Right kidney (tissue), 9 donors: ENCODE measurements around the gene CLDN5.

ENCODE experiments used
- DNase-seq: peaks from one replicate; pipeline ENCODE4 v3.0.0-alpha.2; 2016
- long read RNA-seq, 8 donors: transcript quantifications; one replicate each; lab custom pipeline, GENCODE V29; 2026

Gene CLDN5
- long read RNA-seq, donor 1, transcript CLDN5-201 (1 exons, 2,357 nt), result major isoform, 80 of 80 reads
- long read RNA-seq, donor 1, partial matches to known transcripts, result 0 of 80 reads
- long read RNA-seq, donor 1, other reads (novel, unspliced or antisense), result 0 of 80 reads
- long read RNA-seq, donor 2, transcript CLDN5-201 (1 exons, 2,357 nt), result major isoform, 63 of 64 reads
- long read RNA-seq, donor 2, partial matches to known transcripts, result 0 of 64 reads
- long read RNA-seq, donor 2, other reads (novel, unspliced or antisense), result 0 of 64 reads
- long read RNA-seq, donor 3, transcript CLDN5-201 (1 exons, 2,357 nt), result major isoform, 29 of 29 reads
- long read RNA-seq, donor 3, partial matches to known transcripts, result 0 of 29 reads
- long read RNA-seq, donor 3, other reads (novel, unspliced or antisense), result 0 of 29 reads
- long read RNA-seq, donor 4, transcript CLDN5-201 (1 exons, 2,357 nt), result major isoform, 42 of 42 reads
- long read RNA-seq, donor 4, partial matches to known transcripts, result 0 of 42 reads
- long read RNA-seq, donor 4, other reads (novel, unspliced or antisense), result 0 of 42 reads
- long read RNA-seq, donor 5, transcript CLDN5-201 (1 exons, 2,357 nt), result major isoform, 86 of 90 reads
- long read RNA-seq, donor 5, partial matches to known transcripts, result 0 of 90 reads
- long read RNA-seq, donor 5, other reads (novel, unspliced or antisense), result 0 of 90 reads
- long read RNA-seq, donor 6, transcript CLDN5-201 (1 exons, 2,357 nt), result major isoform, 117 of 121 reads
- long read RNA-seq, donor 6, partial matches to known transcripts, result 0 of 121 reads
- long read RNA-seq, donor 6, other reads (novel, unspliced or antisense), result 0 of 121 reads
- long read RNA-seq, donor 7, transcript CLDN5-201 (1 exons, 2,357 nt), result major isoform, 131 of 135 reads
- long read RNA-seq, donor 7, partial matches to known transcripts, result 0 of 135 reads
- long read RNA-seq, donor 7, other reads (novel, unspliced or antisense), result 0 of 135 reads
- long read RNA-seq, donor 8, transcript CLDN5-201 (1 exons, 2,357 nt), result major isoform, 73 of 77 reads
- long read RNA-seq, donor 8, partial matches to known transcripts, result 0 of 77 reads
- long read RNA-seq, donor 8, other reads (novel, unspliced or antisense), result 0 of 77 reads

GRCh38 chr22:19524170-19525115, at the start of gene CLDN5:
CLDN5 (minus strand) TSS chr22:19524410; CDS start chr22:19524255, 155 bp downstream.
- DNase-seq, result no peak

DNA sequence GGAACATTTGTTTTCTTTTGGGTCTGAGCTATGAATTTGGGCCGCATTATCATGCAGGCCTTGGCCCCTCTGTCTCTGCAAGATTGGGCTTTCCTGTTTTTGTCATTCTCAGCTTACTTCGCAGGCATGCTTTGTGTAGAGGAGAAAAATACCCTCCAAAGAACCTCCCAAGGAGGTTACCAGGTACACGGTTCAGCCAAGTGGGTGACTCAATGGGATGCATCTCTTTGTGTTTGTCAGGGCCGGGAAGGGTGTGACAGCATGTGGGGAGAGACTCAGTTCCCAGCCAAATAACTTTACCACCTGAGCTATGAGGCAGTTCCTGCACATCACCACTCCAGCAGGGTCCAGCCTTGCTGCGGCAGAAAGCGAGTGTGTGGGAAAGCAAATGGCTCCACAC, 47.8 kb upstream of the CLDN5 start:
- DNase-seq, result no peak

GRCh38 chr22:19571207-19571795, 47.1 kb upstream of the CLDN5 start:
- no peak for DNase-seq

DNA sequence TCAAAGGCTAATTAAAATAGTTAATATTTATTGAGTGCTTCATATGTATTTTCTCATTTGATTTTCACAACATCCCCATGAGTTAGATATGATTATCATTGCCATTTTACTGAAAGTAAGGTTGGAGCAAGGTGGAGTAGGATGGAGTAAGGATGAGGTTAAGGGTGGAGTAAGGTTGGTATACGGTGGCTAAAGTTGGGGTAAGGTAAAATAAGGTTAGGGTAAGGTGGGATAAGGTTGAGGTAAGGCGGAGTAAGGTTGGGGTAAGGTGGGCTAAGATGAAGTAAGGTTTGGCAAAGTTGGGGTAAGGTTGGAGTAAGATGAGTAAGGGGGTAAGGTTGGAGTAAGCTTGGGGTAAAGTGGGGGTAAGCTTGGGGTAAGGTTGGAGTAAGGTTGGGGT, 45.8 kb upstream of the CLDN5 start:
- DNase-seq, result no peak

DNA sequence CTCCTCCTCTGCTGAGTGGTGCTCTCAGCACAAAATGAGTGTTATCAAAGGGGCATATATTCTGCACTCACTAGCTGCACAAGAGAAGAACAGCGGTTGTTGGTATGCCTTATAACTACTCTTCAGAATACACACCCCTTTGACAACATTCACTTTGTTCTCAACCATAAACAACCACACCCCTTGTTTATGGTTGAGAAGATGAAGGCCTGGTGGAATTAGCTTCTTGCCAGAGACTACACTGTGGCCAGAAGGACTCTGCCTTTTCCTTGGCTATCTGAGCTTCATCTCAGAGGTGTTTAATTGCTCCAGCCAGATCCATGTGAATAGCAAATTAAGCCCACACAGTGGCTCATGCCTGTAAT, 45.0 kb upstream of the CLDN5 start:
- DNase-seq, result no peak

- no peak for DNase-seq
These were observed 44.4 kb upstream of the CLDN5 start for GRCh38 chr22:19568337-19569275.

- no peak for DNase-seq
These were observed 43.2 kb upstream of the CLDN5 start for GRCh38 chr22:19567157-19568009.

GRCh38 chr22:19566279-19567156, 42.3 kb upstream of the CLDN5 start:
- DNase-seq, result no peak

GRCh38 chr22:19565382-19566278, 41.4 kb upstream of the CLDN5 start:
- no peak for DNase-seq

DNA sequence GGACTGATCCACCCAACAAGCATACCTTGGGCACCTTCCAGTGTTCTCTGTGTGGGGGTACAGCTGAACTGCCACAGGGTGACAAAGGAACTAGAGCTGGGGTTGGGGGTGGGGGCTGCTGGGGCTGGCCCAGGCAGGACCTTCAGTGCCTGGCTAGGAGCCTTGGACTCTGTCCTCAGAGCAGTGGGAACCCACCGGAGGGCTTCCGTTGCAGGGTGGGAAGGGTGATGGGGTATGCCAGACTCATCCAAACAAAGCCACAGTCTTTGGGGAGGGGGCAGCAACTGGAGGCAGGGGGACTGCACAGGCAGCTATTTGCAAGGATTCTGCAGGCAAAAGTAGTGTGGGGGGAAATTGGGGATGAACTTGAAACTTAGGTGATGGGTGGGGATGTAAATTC, 35.7 kb upstream of the CLDN5 start:
- no peak for DNase-seq

DNA sequence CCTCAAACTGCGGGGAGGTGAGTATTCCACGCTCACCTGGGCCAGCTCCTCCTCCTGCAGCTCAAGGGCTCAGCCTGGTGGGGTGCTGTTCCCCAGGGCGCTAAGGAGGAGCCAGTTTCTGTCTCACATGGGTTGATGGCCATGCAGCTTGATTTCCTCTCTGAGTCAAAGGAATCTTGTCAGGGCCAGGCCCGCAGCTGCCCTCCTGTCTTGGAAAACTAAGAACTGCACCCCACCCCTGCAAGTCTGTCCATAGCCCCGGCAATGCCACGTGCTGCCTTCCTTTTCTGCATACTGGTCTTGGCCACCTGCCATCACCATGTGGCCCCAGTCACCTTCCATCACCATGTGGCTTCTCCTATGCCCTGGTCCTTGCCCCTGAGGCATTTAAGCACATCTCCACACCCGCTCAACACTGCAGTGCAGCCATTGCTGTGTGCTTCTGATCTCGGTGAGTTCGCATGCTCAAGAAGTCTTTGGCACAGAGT, 35.2 kb upstream of the CLDN5 start:
- DNase-seq, result no peak

DNA sequence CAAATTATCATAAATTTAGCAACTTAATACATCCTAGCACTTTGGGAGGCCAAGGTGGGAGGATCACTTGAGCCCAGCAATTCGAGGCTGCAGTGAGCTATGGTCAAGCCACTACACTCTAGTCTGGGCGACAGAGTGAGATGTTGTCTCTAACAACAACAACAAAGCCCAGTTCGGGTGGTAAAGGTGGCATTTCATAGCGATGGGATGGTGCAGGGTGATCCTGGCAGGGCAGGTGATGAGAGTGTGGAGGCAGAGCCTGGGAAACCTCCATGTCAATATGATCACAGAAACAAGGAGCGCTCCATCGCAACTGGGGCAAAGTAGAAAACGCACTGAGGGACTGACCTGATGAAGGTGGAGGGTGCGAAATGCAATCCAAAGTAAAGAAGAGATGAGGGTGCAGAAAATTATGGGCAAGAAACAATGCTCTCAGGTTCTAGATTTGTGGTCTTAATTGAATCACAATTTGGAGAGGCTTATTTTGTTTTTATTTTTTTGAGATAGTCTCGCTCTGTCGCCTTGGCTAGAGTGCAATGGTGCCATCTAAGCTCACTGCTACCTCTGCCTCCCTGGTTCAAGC, 32.8 kb upstream of the CLDN5 start:
- no peak for DNase-seq

DNA sequence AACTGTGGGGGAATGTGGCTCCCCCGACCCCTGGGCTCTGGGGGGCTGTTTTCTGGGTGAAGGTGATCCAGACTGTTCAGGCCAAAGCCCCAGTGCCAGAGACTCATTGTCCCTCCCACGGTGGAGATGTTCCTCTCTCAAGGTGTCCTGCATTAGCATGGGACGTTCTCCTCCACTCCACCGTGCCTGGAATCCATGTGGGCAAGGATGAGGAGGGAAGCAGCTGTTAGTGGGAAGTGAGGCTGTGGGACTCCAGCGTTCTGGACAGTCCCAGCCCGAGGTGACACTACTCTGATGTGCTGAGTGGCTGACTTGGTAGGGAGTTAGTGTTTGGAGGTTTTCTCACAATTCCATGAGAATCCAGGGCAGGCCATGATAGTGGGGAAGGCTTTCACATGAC, 31.4 kb upstream of the CLDN5 start:
- DNase-seq, result no peak

- no peak for DNase-seq
These were observed 30.7 kb upstream of the CLDN5 start for GRCh38 chr22:19554834-19555404.

GRCh38 chr22:19553201-19553600, 29.0 kb upstream of the CLDN5 start:
- DNase-seq, result no peak

DNA sequence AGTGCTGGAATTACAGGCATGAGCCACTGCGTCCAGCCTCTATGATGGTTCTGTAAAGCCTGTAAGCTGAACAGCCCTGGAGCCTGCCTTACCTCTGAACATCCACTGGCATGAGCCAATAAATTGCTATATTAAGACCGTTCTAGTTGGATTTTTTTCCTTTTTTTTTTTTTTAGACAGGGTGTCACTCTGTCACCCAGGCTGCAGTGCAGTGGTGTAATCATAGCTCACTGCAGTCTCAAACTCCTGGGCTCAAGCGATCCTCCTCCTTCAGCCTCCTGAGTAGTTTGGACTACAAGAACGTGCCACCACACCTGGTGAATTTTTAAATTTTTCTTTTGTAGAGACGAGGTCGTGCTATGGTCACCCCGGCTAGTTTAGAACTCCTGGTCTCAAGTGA, 26.2 kb upstream of the CLDN5 start:
- DNase-seq, result no peak
